A673 (cell line): Measurements from ENCODE around the gene TLX3.

Source experiments
- CTCF ChIP-seq: fragments of 300-800, 200-600 bp; sonication (generic); conservative IDR thresholded peaks from 2 replicates; pipeline ENCODE4 v1.5.1; 2017; ENCODE audit warnings: low read depth, mild to moderate bottlenecking, antibody characterized with exemption, low read length, moderate library complexity, mixed read lengths
- EZH2 ChIP-seq: fragments of 200-600 bp; sonication (generic); IDR thresholded peaks from 2 replicates; pipeline ENCODE4 v1.6.1; 2017; ENCODE audit warnings: borderline replicate concordance, low read depth, mild to moderate bottlenecking, mixed read lengths, antibody characterized with exemption, low read length; ENCODE audit not compliant: poor library complexity, severe bottlenecking

GRCh38 chr5:171318026-171318425 is 9.0 kb downstream of the TLX3 start:
- TF ChIP-seq EZH2 (no peak), CTCF (no peak)
